Large intestine (tissue), 3 donors: ENCODE measurements around the gene NCK2. TPM values are rescaled to one million over a fixed set of nuclear protein-coding genes. Genes with fewer than 3 reads are reported as not detected.

Experiments
- DNase-seq, 2 donors: peaks; one replicate each; pipeline versions ENCODE4 v3.0.0 to v3.0.0-alpha.2; 2013
- H3K27ac ChIP-seq: one replicate; pipeline ENCODE4 v1.5.1; 2013; ENCODE audit warnings: low read length
- H3K27me3 ChIP-seq: 2 replicates; pipeline ENCODE4 v1.6.1; 2013; ENCODE audit warnings: low read length; ENCODE audit not compliant: control insufficient read depth, insufficient read depth
- H3K36me3 ChIP-seq: 2 replicates; pipeline ENCODE4 v1.6.1; 2013; ENCODE audit warnings: low read length; ENCODE audit not compliant: control insufficient read depth, insufficient read depth
- H3K4me1 ChIP-seq: one replicate; pipeline ENCODE4 v1.6.1; 2013; ENCODE audit warnings: low read length; ENCODE audit not compliant: control insufficient read depth, insufficient read depth
- H3K4me3 ChIP-seq: one replicate; pipeline ENCODE4 v1.5.1; 2013; ENCODE audit warnings: low read length
- H3K9me3 ChIP-seq: one replicate; pipeline ENCODE4 v1.6.1; 2013; ENCODE audit warnings: mild to moderate bottlenecking, low read depth, low read length, moderate library complexity; ENCODE audit not compliant: control insufficient read depth
- WGBS: methylation state at CpG from one replicate; pipeline ENCODE4 v1.1.5; 2013; ENCODE audit warnings: low lambda C conversion rate; ENCODE audit not compliant: insufficient coverage; 5-methylcytosine and 5-hydroxymethylcytosine counted together
- polyA plus RNA-seq: library from polyadenylated mRNA; unstranded; fragments of 120-200 nt; gene quantifications from one replicate; pipeline ENCODE4 v1.2.1, GENCODE V29; 2013

The NCK2 gene
- polyA plus RNA-seq, 1 donor = 58.9 TPM

- H3K4me3 ChIP-seq = no peak overlapping the region
- no peak overlapping the region for H3K27ac ChIP-seq
- peak in 1 of 2 donors; percentile 50 for DNase-seq
- H3K9me3 ChIP-seq = no peaks in the 10 kb centered on the region
- H3K36me3 ChIP-seq = no peaks in the 10 kb centered on the region
- WGBS = no CpG with 5 or more reads among the region's 6 CpGs
- peaks cover 44% of the 10 kb centered on the region for H3K4me1 ChIP-seq
- no peaks in the 10 kb centered on the region for H3K27me3 ChIP-seq
Measured at GRCh38 chr2:105714141-105714540, 30.6 kb upstream of the NCK2 start.

- Histone ChIP-seq H3K4me3 (no peak overlapping the region), H3K27ac (no peak overlapping the region), H3K9me3 (no peaks in the 10 kb centered on the region), H3K4me1 (peaks cover 6% of the 10 kb centered on the region), H3K27me3 (no peaks in the 10 kb centered on the region), H3K36me3 (no peaks in the 10 kb centered on the region)
- no peak for DNase-seq
- WGBS = 100% methylated on average over 1 of the region's 8 CpGs
Measured at GRCh38 chr2:105718846-105719481, 25.7 kb upstream of the NCK2 start.

DNA sequence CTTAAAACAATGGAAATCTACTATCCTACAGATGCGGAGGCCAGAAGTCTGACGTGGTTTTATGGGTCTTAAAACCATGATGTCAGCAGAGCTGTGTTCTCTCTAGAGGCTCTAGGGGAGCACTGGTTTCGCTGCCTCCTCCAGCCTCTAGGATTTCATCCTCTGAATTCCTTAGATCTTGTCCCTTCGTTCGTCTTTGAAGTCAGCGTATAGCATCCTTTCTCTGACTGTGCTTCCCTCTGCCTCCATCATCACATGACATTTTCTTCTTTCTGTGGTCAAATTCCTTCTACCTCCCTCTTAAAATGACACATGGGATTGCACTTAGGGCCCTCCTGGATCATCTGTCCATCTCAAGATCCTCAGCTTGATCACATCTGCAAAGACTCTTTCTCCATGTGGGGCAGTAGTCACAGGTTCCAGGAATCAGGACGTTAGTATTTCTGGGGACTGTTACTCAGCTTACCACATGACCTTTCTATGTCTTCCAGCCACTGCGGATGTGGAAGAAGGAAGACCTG, 22.7 kb upstream of the NCK2 start:
- 83% methylated on average over 4 of the region's 8 CpGs for WGBS
- Histone ChIP-seq H3K27me3 (no peaks in the 10 kb centered on the region), H3K36me3 (no peaks in the 10 kb centered on the region), H3K27ac (no peak overlapping the region), H3K4me3 (no peak overlapping the region), H3K9me3 (no peaks in the 10 kb centered on the region), H3K4me1 (no peaks in the 10 kb centered on the region)
- no peak for DNase-seq

DNA sequence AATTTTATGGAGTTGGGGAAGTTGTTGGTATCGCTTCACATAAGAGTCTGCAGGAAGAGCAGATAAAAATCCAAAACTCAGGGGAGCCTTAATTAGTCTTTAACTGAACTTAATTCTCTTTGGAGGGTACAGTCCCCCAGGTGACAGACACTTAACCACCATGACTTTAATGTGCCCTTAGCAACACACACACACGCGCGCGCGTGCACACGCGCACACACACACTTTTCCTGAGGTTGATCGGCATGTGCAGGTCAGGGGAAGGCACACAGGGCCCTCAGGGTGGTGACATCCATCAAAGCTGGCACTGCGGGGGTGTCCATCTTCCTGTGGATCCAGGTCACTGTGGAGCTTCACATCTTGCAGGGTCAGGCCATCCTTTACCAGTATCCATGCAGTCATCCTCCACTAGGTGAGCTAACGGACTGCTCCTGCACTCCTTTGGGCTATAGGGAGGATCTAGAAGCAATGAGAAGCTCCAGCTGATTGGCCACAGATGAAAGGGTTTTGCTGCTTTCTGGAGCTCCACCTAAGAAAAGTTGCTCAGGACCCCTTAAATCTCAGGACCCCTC, 21.9 kb upstream of the NCK2 start:
- H3K4me3 ChIP-seq = no peak overlapping the region
- WGBS = no CpG with 5 or more reads among the region's 11 CpGs
- DNase-seq = no peak
- H3K36me3 ChIP-seq = no peaks in the 10 kb centered on the region
- H3K27me3 ChIP-seq = no peaks in the 10 kb centered on the region
- H3K27ac ChIP-seq = no peak overlapping the region
- no peaks in the 10 kb centered on the region for H3K4me1 ChIP-seq
- no peaks in the 10 kb centered on the region for H3K9me3 ChIP-seq

DNA sequence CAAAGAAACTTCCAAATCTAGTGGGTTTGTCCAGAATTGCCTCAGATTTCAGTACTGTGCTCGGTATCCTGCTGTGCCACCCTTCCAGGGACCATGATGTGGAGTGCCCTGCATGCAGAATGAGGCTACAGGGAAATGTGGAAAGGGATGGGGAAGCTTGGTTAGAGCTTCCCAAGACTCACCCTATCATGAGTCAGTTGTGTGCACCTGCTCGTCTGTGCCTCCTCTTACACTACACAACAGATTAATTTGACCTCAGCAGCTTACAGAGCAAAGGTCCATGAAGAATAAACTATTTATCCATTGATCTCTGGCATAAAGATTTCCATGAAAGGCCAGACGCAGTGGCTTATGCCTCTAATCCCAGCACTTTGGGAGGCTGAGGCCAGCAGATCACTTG, 21.3 kb upstream of the NCK2 start:
- H3K4me3 ChIP-seq = no peak overlapping the region
- H3K4me1 ChIP-seq = no peaks in the 10 kb centered on the region
- peak in 1 of 2 donors; percentile 30 for DNase-seq
- no peaks in the 10 kb centered on the region for H3K27me3 ChIP-seq
- no peaks in the 10 kb centered on the region for H3K36me3 ChIP-seq
- H3K27ac ChIP-seq = no peak overlapping the region
- H3K9me3 ChIP-seq = no peaks in the 10 kb centered on the region
- WGBS = no CpG with 5 or more reads among the region's 3 CpGs

- H3K4me3 ChIP-seq = no peak overlapping the region
- no peaks in the 10 kb centered on the region for H3K36me3 ChIP-seq
- no peaks in the 10 kb centered on the region for H3K27me3 ChIP-seq
- WGBS = 100% methylated on average over 1 of the region's 5 CpGs
- H3K27ac ChIP-seq = no peak overlapping the region
- H3K4me1 ChIP-seq = peaks cover under 1% of the 10 kb centered on the region
- no peaks in the 10 kb centered on the region for H3K9me3 ChIP-seq
- DNase-seq = no peak
Measured at GRCh38 chr2:105725388-105725787, 19.3 kb upstream of the NCK2 start.

DNA sequence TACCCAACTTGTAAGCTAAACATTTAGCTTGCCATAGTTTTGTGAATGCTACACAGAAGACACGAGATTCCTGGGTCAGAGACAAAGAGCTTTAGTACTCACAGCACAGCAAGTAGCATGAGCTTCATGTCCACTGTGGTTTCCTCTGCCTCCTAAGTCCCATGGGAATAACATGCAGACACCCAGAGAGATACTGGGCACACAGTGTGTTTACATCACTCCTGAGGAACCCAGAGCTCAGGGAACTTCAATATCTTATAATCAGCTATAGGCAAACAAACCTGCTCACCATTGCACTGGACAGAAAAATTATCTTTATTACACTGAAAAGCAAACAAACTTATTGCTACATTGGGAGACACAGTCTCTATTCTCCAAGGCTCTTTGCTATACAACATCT, 14.5 kb upstream of the NCK2 start:
- WGBS = no CpG with 5 or more reads among the region's 1 CpG
- DNase-seq = peak; percentile 47 to 83
- H3K27me3 ChIP-seq = no peaks in the 10 kb centered on the region
- peaks cover 13% of the 10 kb centered on the region for H3K4me1 ChIP-seq
- H3K9me3 ChIP-seq = no peaks in the 10 kb centered on the region
- peak overlapping the region; percentile 67 for H3K27ac ChIP-seq
- H3K36me3 ChIP-seq = no peaks in the 10 kb centered on the region
- H3K4me3 ChIP-seq = no peak overlapping the region

GRCh38 chr2:105731511-105731910, 13.2 kb upstream of the NCK2 start:
- Histone ChIP-seq H3K4me3 (no peak overlapping the region), H3K9me3 (no peaks in the 10 kb centered on the region), H3K4me1 (peaks cover 13% of the 10 kb centered on the region), H3K36me3 (no peaks in the 10 kb centered on the region), H3K27ac (no peak overlapping the region), H3K27me3 (no peaks in the 10 kb centered on the region)
- no peak for DNase-seq
- 86% methylated on average over 1 of the region's 4 CpGs for WGBS

DNA sequence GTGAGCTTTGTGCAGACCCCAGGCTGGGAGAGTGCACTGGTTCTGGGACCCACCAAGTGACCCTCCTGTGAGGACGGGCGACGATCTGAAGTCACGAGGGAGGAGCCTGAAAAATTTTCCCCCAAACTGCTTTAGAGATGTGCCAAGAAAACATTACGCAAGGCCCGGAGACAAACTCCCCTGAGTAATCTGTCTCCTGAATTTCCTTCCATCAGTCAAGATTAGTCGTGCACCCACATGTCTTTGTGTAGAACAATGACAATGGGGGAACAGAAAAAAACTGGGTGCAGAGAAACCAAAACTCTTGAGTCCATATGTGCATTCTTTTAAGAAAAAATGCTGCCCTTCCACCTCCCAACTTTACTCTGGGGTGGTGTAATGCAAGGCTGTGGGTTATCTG, 12.6 kb upstream of the NCK2 start:
- DNase-seq = no peak
- no peaks in the 10 kb centered on the region for H3K9me3 ChIP-seq

DNA sequence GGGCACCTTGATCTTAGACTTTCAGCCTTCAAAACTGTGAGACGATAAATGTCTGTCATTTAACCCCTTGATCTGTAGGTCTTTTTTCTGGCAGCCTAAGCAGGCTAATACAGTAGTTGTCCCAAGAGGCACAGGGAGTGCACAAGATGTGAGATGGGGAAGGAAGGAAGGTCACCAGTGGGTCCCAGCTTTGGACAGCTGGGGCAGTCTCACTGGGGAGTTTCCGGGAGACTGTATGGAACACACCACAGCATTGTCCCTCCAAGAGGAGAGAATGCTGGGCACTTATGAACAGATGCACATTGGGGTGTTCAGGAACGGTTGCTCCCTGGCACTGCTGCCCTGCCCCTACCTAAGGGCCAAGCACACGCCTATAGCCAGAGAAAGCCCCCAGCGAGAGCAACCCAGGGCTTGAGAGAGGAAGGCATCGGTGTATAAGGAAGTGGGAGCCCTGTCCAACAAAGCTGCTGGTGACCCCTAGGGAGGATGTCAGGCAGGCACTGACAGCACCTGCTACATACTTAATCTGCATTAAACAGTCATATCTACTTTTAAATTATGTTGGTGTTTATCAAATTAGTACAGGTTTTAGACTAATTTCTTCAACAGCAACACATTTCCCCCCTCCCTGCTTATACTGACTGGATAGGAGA, 11.6 kb upstream of the NCK2 start:
- no peaks in the 10 kb centered on the region for H3K27me3 ChIP-seq
- H3K27ac ChIP-seq = no peak overlapping the region
- no peaks in the 10 kb centered on the region for H3K9me3 ChIP-seq
- no peaks in the 10 kb centered on the region for H3K36me3 ChIP-seq
- WGBS = no CpG with 5 or more reads among the region's 6 CpGs
- H3K4me1 ChIP-seq = peaks cover 13% of the 10 kb centered on the region
- DNase-seq = no peak
- no peak overlapping the region for H3K4me3 ChIP-seq

More for the DNA sequence above, 12.6 kb upstream of the NCK2 start:
- H3K4me1 ChIP-seq = peaks cover 13% of the 10 kb centered on the region
- no peaks in the 10 kb centered on the region for H3K27me3 ChIP-seq
- WGBS = no CpG with 5 or more reads among the region's 7 CpGs
- no peak overlapping the region for H3K4me3 ChIP-seq
- no peaks in the 10 kb centered on the region for H3K36me3 ChIP-seq
- no peak overlapping the region for H3K27ac ChIP-seq
